GM19035 (cell line): Measurements from ENCODE around the gene IGSF5.
"Not testable (repeated sequence)": the region's sequence is repeated elsewhere in the genome, so short reads cannot be mapped to it uniquely, and the experiment has no call there.

ENCODE experiments used
- ATAC-seq: cut with Tn5 transposase; IDR thresholded peaks from one replicate; pipeline ENCODE4 v1.9.1; 2021; ENCODE audit not compliant: unreplicated experiment

Gene IGSF5

GRCh38 chr21:39737376-39738000 is 7.5 kb upstream of the IGSF5 start:
- ATAC-seq: no peak

GRCh38 chr21:39738566-39738965 is 6.4 kb upstream of the IGSF5 start:
- ATAC-seq: no peak

GRCh38 chr21:39739531-39739930 is 5.5 kb upstream of the IGSF5 start:
- ATAC-seq: not testable (repeated sequence)

GRCh38 chr21:39742561-39742960 is 2.4 kb upstream of the IGSF5 start:
- not testable (repeated sequence) for ATAC-seq

- not testable (repeated sequence) for ATAC-seq
These were observed 349 bp downstream of the IGSF5 start for GRCh38 chr21:39745332-39745731.

- ATAC-seq: no peak
These were observed 5.7 kb downstream of the IGSF5 start for GRCh38 chr21:39750670-39751069.

- no peak for ATAC-seq
These were observed 9.8 kb downstream of the IGSF5 start for GRCh38 chr21:39754811-39755210.

- ATAC-seq: no peak
These were observed 11.3 kb downstream of the IGSF5 start for GRCh38 chr21:39756285-39756684.

- ATAC-seq: no peak
These were observed 18.4 kb downstream of the IGSF5 start for GRCh38 chr21:39763272-39763970.

GRCh38 chr21:39774227-39774626 is 29.2 kb downstream of the IGSF5 start:
- no peak for ATAC-seq

GRCh38 chr21:39775816-39776215 is 30.8 kb downstream of the IGSF5 start:
- no peak for ATAC-seq

GRCh38 chr21:39776589-39776988 is 31.6 kb downstream of the IGSF5 start:
- no peak for ATAC-seq

GRCh38 chr21:39781331-39781730 is 36.3 kb downstream of the IGSF5 start:
- no peak for ATAC-seq

GRCh38 chr21:39788383-39788782 is 43.4 kb downstream of the IGSF5 start:
- no peak for ATAC-seq

- no peak for ATAC-seq
These were observed 51.5 kb downstream of the IGSF5 start for GRCh38 chr21:39796466-39796865.

GRCh38 chr21:39799178-39799577 is 54.2 kb downstream of the IGSF5 start:
- ATAC-seq: no peak

- no peak for ATAC-seq
These were observed 55.3 kb downstream of the IGSF5 start for GRCh38 chr21:39800311-39800710.

- ATAC-seq: no peak
These were observed 57.2 kb downstream of the IGSF5 start for GRCh38 chr21:39802217-39802616.

GRCh38 chr21:39803393-39803792 is 58.4 kb downstream of the IGSF5 start:
- no peak for ATAC-seq

- no peak for ATAC-seq
These were observed 59.3 kb downstream of the IGSF5 start for GRCh38 chr21:39804240-39804639.

- no peak for ATAC-seq
These were observed 61.0 kb downstream of the IGSF5 start for GRCh38 chr21:39805983-39806382.

- no peak for ATAC-seq
These were observed 62.8 kb downstream of the IGSF5 start for GRCh38 chr21:39807738-39808137.

- ATAC-seq: no peak
These were observed 65.0 kb downstream of the IGSF5 start for GRCh38 chr21:39809936-39810335.
